ENCODE measurements around the gene CD47. TPM values are rescaled to one million over a fixed set of nuclear protein-coding genes. Genes with fewer than 3 reads are reported as not detected.

Gene CD47
- total RNA-seq, 1 experiment from 2014 or later: 15.5 TPM

GRCh38 chr3:108089579-108089978, 1.3 kb downstream of the CD47 start:
- intact Hi-C loops (cut with micrococcal nuclease; ENCODE audit: unreplicated experiment): no loop called here
- peak overlapping the region; percentile 91 for H3K4me3 Mint-ChIP-seq (ENCODE audit: unreplicated experiment)
- CTCF ChIA-PET: no interaction called here
- no peak overlapping the region for H3K27ac Mint-ChIP-seq (ENCODE audit: unreplicated experiment)
- DNase-seq: no peak
- no TSS peak for BruUV-seq (replicated peaks)
- H3K4me1 Mint-ChIP-seq (ENCODE audit: low read depth, unreplicated experiment): no peaks in the 10 kb centered on the region
- no peaks in the 10 kb centered on the region for H3K9me3 Mint-ChIP-seq (ENCODE audit: unreplicated experiment)
- Histone ChIP-seq H3K4me1 (0 out of 2 replicates have a peak, but pooled peaks cover 3% of the 10 kb centered on the region), H3K36me3 (ENCODE audit: control insufficient read depth, insufficient read depth, low read length) (no peaks in the 10 kb centered on the region), H3K4me3 (ENCODE audit: low read depth, low read length) (peak overlapping the region; percentile 71), H3K9me3 (peaks cover 5% of the 10 kb centered on the region; the same call in 1 of the 2 replicates), H3K27me3 (replicated peaks; ENCODE audit: control insufficient read depth, insufficient read depth, low read length) (no peaks in the 10 kb centered on the region)
- peaks cover 3% of the 10 kb centered on the region for H3K27me3 Mint-ChIP-seq (ENCODE audit: insufficient read depth, unreplicated experiment)
- TF ChIP-seq CTCF (IDR thresholded peaks at IDR 0.05; ENCODE audit: insufficient read depth in 1 of 2, low read depth in 1 of 2, low read length in 1 of 2, severe bottlenecking in 1 of 2, unreplicated experiment in 1 of 2): no peak
- POLR2A ChIA-PET: no interaction called here
- peaks cover 5% of the 10 kb centered on the region for H3K36me3 Mint-ChIP-seq (ENCODE audit: insufficient read depth, unreplicated experiment)

- Mint-ChIP-seq H3K4me1 (ENCODE audit: low read depth, unreplicated experiment) (no peaks in the 10 kb centered on the region), H3K4me3 (ENCODE audit: unreplicated experiment) (no peak overlapping the region), H3K9me3 (ENCODE audit: unreplicated experiment) (no peaks in the 10 kb centered on the region), H3K27me3 (ENCODE audit: insufficient read depth, unreplicated experiment) (peaks cover 3% of the 10 kb centered on the region), H3K27ac (ENCODE audit: unreplicated experiment) (no peak overlapping the region), H3K36me3 (ENCODE audit: insufficient read depth, unreplicated experiment) (peaks cover 5% of the 10 kb centered on the region)
- POLR2A ChIA-PET: no interaction called here
- intact Hi-C loops (cut with micrococcal nuclease; ENCODE audit: unreplicated experiment): no loop called here
- CTCF ChIA-PET: no interaction called here
- no TSS peak for BruUV-seq (replicated peaks)
- TF ChIP-seq CTCF (IDR thresholded peaks at IDR 0.05; ENCODE audit: insufficient read depth in 1 of 2, low read depth in 1 of 2, low read length in 1 of 2, severe bottlenecking in 1 of 2, unreplicated experiment in 1 of 2): no peak
- Histone ChIP-seq H3K36me3 (ENCODE audit: control insufficient read depth, insufficient read depth, low read length) (no peaks in the 10 kb centered on the region), H3K4me1 (0 out of 2 replicates have a peak, but pooled peaks cover 3% of the 10 kb centered on the region), H3K9me3 (peaks cover 5% of the 10 kb centered on the region; the same call in 1 of the 2 replicates), H3K4me3 (ENCODE audit: low read depth, low read length) (no peak overlapping the region), H3K27me3 (replicated peaks; ENCODE audit: control insufficient read depth, insufficient read depth, low read length) (no peaks in the 10 kb centered on the region)
- DNase-seq: no peak
Observed at GRCh38 chr3:108088697-108089096, 2.1 kb downstream of the CD47 start.

- Mint-ChIP-seq H3K9me3 (ENCODE audit: unreplicated experiment) (no peaks in the 10 kb centered on the region), H3K27me3 (ENCODE audit: insufficient read depth, unreplicated experiment) (peaks cover 3% of the 10 kb centered on the region), H3K36me3 (ENCODE audit: insufficient read depth, unreplicated experiment) (peaks cover 5% of the 10 kb centered on the region), H3K4me1 (ENCODE audit: low read depth, unreplicated experiment) (no peaks in the 10 kb centered on the region), H3K27ac (ENCODE audit: unreplicated experiment) (no peak overlapping the region), H3K4me3 (ENCODE audit: unreplicated experiment) (no peak overlapping the region)
- TF ChIP-seq CTCF (IDR thresholded peaks at IDR 0.05; ENCODE audit: insufficient read depth in 1 of 2, low read depth in 1 of 2, low read length in 1 of 2, severe bottlenecking in 1 of 2, unreplicated experiment in 1 of 2): no peak
- H3K9me3 ChIP-seq: peaks cover 5% of the 10 kb centered on the region; the same call in 1 of the 2 replicates
- 0 out of 2 replicates have a peak, but pooled peaks cover 3% of the 10 kb centered on the region for H3K4me1 ChIP-seq
- POLR2A ChIA-PET: no interaction called here
- no TSS peak for BruUV-seq (replicated peaks)
- no peak for DNase-seq
- no peaks in the 10 kb centered on the region for H3K27me3 ChIP-seq (replicated peaks; ENCODE audit: control insufficient read depth, insufficient read depth, low read length)
- intact Hi-C loops (cut with micrococcal nuclease; ENCODE audit: unreplicated experiment): no loop called here
- H3K4me3 ChIP-seq (ENCODE audit: low read depth, low read length): no peak overlapping the region
- CTCF ChIA-PET: no interaction called here
- no peaks in the 10 kb centered on the region for H3K36me3 ChIP-seq (ENCODE audit: control insufficient read depth, insufficient read depth, low read length)
Observed at GRCh38 chr3:108088146-108088545, 2.7 kb downstream of the CD47 start.

All from Caco-2 (cell line).